ENCODE measurements around the gene REEP2. TPM values are rescaled to one million over a fixed set of nuclear protein-coding genes. Genes with fewer than 3 reads are reported as not detected.

REEP2 gene
- total and polyA plus RNA-seq, 8 donors = 0.41 to 22.6 (median 2.3) TPM

DNA sequence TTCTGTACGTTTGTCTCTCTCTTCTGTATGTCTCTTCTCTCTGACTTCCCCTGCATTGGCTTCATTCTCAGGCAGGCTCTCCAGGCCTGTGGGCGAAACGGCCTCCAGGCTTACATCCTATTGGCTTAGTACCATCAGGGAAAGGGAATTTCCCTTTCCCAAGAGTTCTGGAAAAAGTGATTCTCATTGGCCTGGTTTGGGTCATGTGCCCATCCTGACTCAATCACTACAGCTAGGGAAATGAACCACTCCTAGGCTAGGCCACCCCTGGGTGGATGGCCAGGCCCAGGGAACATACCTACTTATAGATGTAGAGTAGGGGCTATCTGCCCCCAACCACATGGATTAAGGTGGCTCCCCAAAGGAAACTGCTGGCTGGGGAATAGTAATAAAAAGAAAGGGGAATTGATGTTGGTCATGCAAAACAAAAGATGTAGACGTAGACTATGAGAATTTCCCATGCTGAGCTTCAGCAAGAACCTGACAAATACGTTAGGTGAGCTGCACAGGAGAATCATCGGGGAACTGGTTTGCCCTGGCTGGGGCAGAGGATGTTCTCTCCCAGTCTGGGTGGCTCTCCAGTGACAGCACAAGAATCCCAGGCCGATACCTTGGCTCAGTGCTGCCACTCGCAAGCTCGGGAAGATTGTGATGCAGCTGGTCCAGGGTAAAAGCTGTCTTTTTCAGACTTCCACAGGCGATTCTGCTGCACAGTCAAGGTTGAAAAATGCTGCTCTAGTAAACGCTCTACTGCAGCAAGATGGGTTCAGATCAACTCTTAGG is 22.7 kb downstream of the REEP2 start:
- no peak overlapping the region for H3K4me3 ChIP-seq
- ATAC-seq (no peak), DNase-seq (no peak), FAIRE-seq (no peak)
- intact Hi-C loops (cut with DNase I) = no loop called here
- TF ChIP-seq, protein P1, sequence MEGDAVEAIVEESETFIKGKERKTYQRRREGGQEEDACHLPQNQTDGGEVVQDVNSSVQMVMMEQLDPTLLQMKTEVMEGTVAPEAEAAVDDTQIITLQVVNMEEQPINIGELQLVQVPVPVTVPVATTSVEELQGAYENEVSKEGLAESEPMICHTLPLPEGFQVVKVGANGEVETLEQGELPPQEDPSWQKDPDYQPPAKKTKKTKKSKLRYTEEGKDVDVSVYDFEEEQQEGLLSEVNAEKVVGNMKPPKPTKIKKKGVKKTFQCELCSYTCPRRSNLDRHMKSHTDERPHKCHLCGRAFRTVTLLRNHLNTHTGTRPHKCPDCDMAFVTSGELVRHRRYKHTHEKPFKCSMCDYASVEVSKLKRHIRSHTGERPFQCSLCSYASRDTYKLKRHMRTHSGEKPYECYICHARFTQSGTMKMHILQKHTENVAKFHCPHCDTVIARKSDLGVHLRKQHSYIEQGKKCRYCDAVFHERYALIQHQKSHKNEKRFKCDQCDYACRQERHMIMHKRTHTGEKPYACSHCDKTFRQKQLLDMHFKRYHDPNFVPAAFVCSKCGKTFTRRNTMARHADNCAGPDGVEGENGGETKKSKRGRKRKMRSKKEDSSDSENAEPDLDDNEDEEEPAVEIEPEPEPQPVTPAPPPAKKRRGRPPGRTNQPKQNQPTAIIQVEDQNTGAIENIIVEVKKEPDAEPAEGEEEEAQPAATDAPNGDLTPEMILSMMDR (IDR thresholded peaks at IDR 0.05) = no peak
- H3K27me3 ChIP-seq = no peaks in the 10 kb centered on the region
- no peaks in the 10 kb centered on the region for H3K9me3 ChIP-seq
- no peaks in the 10 kb centered on the region for H3K36me3 ChIP-seq
- H3K27ac ChIP-seq = no peak overlapping the region
- 74% methylated on average over 11 of the region's 11 CpGs for WGBS, 2 donors
- peaks cover 0 to 4% (median 0%) of the 10 kb centered on the region in 3 donors for H3K4me1 ChIP-seq

DNA sequence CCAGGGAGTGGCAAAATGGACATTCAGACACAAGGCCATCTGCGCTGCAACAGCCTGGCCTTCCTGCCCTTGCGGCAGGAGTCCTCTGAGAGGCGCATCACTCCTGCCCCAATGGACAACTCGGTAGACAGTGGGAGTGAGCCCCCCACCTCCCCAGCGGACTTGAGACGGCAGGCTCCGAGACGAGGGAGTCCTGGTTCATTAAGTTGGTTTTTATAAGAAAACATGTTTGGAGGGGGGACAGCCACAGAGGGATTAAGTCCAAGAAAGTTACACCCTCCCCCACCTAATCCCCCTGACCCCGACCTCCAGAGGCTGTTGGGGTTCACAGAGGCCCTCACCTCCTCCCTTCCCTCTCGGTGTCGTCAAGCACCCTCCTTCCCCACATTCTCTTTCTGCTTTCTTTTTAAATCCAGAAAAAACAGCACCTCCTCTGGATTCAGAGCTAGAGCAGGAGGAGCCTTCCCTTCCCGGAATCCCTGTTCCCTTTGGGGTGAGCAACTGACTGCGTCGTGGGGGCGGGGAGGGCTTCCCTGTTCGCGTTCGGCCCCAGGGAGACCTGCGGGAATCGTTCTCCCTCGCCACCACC is 24.7 kb downstream of the REEP2 start:
- no peaks in the 10 kb centered on the region for H3K9me3 ChIP-seq
- H3K4me3 ChIP-seq = peak overlapping the region; percentile 62 to 90 (median 74)
- TF ChIP-seq, protein P1 (IDR thresholded peaks at IDR 0.05) = no peak
- DNase-seq = peak in 2 of 6 donors; percentile 43 to 50
- peak overlapping the region; percentile 93 to 98 (median 96) for H3K27ac ChIP-seq
- peaks cover 4 to 16% (median 9%) of the 10 kb centered on the region in 3 donors for H3K4me1 ChIP-seq
- ATAC-seq = peak in 1 of 4 donors; percentile 4
- no peak for FAIRE-seq
- WGBS, 2 donors = 11% methylated on average over 21 of the region's 21 CpGs
- H3K27me3 ChIP-seq = no peaks in the 10 kb centered on the region
- intact Hi-C loops (cut with DNase I) = no loop called here
- no peaks in the 10 kb centered on the region for H3K36me3 ChIP-seq

GRCh38 chr5:138464008-138464387 is 25.1 kb downstream of the REEP2 start:
- TF ChIP-seq, protein P1 (IDR thresholded peaks at IDR 0.05) = peak; percentile 92 to 96 (median 94)
- DNase-seq = peak; percentile 93 to 99 (median 98)
- intact Hi-C loops (cut with DNase I) = no loop called here

DNA sequence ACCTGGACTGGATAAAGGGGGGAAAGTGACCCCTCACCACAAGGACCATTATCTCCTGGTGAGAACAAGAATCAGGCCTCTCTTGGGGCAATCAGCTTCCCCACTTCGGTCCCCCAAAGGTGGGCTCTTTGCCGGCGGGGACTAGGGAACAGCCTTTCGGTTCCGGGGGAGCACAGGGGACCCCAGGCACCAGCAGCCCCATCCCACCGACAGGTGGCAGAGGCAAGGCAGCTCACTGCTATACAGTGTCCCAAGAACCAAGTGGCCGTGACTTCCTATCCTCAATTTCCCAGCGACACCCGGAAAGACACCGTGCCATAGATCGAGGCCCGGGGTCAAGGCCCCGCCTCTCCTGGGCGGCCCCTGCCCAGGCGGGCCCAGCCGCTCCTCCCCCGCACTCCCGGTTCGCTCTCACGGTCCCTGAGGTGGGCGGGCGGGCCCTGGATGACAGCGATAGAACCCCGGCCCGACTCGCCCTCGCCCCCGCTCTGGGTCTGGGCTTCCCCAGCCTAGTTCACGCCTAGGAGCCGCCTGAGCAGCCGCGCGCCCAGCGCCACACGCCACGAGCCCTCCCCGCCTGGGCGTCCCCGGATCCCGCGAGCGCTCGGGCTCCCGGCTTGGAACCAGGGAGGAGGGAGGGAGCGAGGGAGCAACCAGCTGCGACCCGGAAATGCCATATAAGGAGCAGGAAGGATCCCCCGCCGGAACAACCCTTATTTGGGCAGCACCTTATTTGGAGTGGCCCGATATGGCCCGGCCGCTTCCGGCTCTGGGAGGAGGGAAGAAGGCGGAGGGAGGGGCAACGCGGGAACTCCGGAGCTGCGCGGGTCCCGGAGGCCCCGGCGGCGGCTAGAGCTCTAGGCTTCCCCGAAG is 25.8 kb downstream of the REEP2 start:
- no peaks in the 10 kb centered on the region for H3K9me3 ChIP-seq
- no peak for FAIRE-seq
- H3K27me3 ChIP-seq = no peaks in the 10 kb centered on the region
- intact Hi-C loops (cut with DNase I) = no loop called here
- DNase-seq = peak; percentile 92 to 99 (median 98)
- ATAC-seq = peak; percentile 73 to 83 (median 82)
- H3K4me3 ChIP-seq = peak overlapping the region; percentile 62 to 90 (median 74)
- H3K4me1 ChIP-seq = peaks cover 4 to 16% (median 9%) of the 10 kb centered on the region in 3 donors
- no peaks in the 10 kb centered on the region for H3K36me3 ChIP-seq
- peak overlapping the region; percentile 93 to 98 (median 96) for H3K27ac ChIP-seq
- TF ChIP-seq, protein P1 (IDR thresholded peaks at IDR 0.05) = peak in 2 of 4 donors; percentile 3 to 10
- whole genome bisulfite sequencing, 2 donors = 0% methylated on average over 56 to 64 of the region's 64 CpGs

More at GRCh38 chr5:138464008-138464387, 25.1 kb downstream of the REEP2 start:
- 0% methylated on average over 20 to 34 of the region's 34 CpGs for WGBS, 2 donors
- H3K36me3 ChIP-seq = no peaks in the 10 kb centered on the region
- no peaks in the 10 kb centered on the region for H3K9me3 ChIP-seq
- FAIRE-seq (no peak), ATAC-seq (peak; percentile 62 to 77 (median 76))
- H3K4me1 ChIP-seq = peaks cover 4 to 16% (median 9%) of the 10 kb centered on the region in 3 donors
- peak overlapping the region; percentile 93 to 98 (median 96) for H3K27ac ChIP-seq
- no peaks in the 10 kb centered on the region for H3K27me3 ChIP-seq
- peak overlapping the region; percentile 62 to 90 (median 74) for H3K4me3 ChIP-seq
